Loucy (cell line): ENCODE measurements around the gene CPZ.

ENCODE experiments used
- H2AFZ ChIP-seq: fragments of 200-600 bp; sonication (generic); 2 replicates; pipeline ENCODE4 v1.6.0; 2016; ENCODE audit warnings: antibody characterized with exemption, mild to moderate bottlenecking, low read length, moderate library complexity
- H3F3A ChIP-seq: fragments of 200-600 bp; 2 replicates; pipeline ENCODE4 v1.6.0; 2016; ENCODE audit warnings: antibody characterized with exemption, low read depth, mild to moderate bottlenecking
- H3K27me3 ChIP-seq: fragments of 200-600 bp; sonication (generic); 2 replicates; pipeline ENCODE4 v1.6.1; 2014; ENCODE audit warnings: low read length, mild to moderate bottlenecking; ENCODE audit not compliant: insufficient read depth, poor library complexity, severe bottlenecking
- H3K36me3 ChIP-seq: fragments of 200-600 bp; sonication (generic); 2 replicates; pipeline ENCODE4 v1.6.1; 2016; ENCODE audit warnings: low read length; ENCODE audit not compliant: insufficient read depth
- H3K4me1 ChIP-seq: fragments of 200-600 bp; sonication (generic); 2 replicates; pipeline ENCODE4 v1.5.1; 2014; ENCODE audit warnings: low read length, mild to moderate bottlenecking; ENCODE audit not compliant: insufficient read depth, poor library complexity, severe bottlenecking
- H3K4me2 ChIP-seq: fragments of 200-600 bp; sonication (generic); 2 replicates; pipeline ENCODE4 v1.6.0; 2014; ENCODE audit warnings: antibody characterized with exemption, low read length, low read depth, mild to moderate bottlenecking; ENCODE audit not compliant: poor library complexity, severe bottlenecking
- H3K4me3 ChIP-seq: fragments of 200-600 bp; sonication (generic); 2 replicates; pipeline ENCODE4 v1.5.1; 2014; ENCODE audit warnings: low read length, mild to moderate bottlenecking, mixed read lengths; ENCODE audit not compliant: poor library complexity, severe bottlenecking
- H3K79me2 ChIP-seq: fragments of 200-600 bp; sonication (generic); 2 replicates; pipeline ENCODE4 v1.6.1; 2014; ENCODE audit warnings: low read length; ENCODE audit not compliant: insufficient read depth
- H3K9ac ChIP-seq: fragments of 200-600 bp; sonication (generic); 2 replicates; pipeline ENCODE4 v1.6.0; 2014; ENCODE audit warnings: mild to moderate bottlenecking, low read depth, low read length, moderate library complexity; ENCODE audit not compliant: poor library complexity, severe bottlenecking
- H3K9me2 ChIP-seq: fragments of 200-600 bp; sonication (generic); replicated peaks from 2 replicates; pipeline ENCODE4 v1.6.1; 2016; ENCODE audit warnings: low read depth, low read length, mixed read lengths
- H3K9me3 ChIP-seq: fragments of 200-600 bp; sonication (generic); 2 replicates; pipeline ENCODE4 v1.6.1; 2014; ENCODE audit warnings: mild to moderate bottlenecking, antibody characterized with exemption, low read length, low read depth; ENCODE audit not compliant: insufficient read depth
- H4K20me1 ChIP-seq: fragments of 200-600 bp; sonication (generic); 2 replicates; pipeline ENCODE4 v1.6.0; 2014; ENCODE audit warnings: antibody characterized with exemption, low read length, mild to moderate bottlenecking; ENCODE audit not compliant: insufficient read depth, poor library complexity, severe bottlenecking
- CTCF ChIP-seq: fragments of 200-600 bp; sonication (generic); conservative IDR thresholded peaks from 2 replicates; pipeline ENCODE4 v1.5.1; 2014; ENCODE audit warnings: mild to moderate bottlenecking, antibody characterized with exemption, low read length
- EZH2phosphoT487 ChIP-seq: fragments of 200-600 bp; IDR thresholded peaks from 2 replicates; pipeline ENCODE4 v1.6.1; 2018; ENCODE audit warnings: antibody characterized with exemption, mild to moderate bottlenecking, moderate library complexity, borderline replicate concordance

Gene CPZ

GRCh38 chr4:8597319-8597718 lies 4.8 kb downstream of the CPZ start:
- H3K4me2 ChIP-seq, result no peak overlapping the region
- H3K9me3 ChIP-seq, result no peaks in the 10 kb centered on the region; the same call in 1 of the 2 replicates
- no peaks in the 10 kb centered on the region for H3K36me3 ChIP-seq
- H3K9me2 ChIP-seq, result no peaks in the 10 kb centered on the region
- H3K27me3 ChIP-seq, result no peaks in the 10 kb centered on the region
- no peaks in the 10 kb centered on the region for H4K20me1 ChIP-seq
- H2AFZ ChIP-seq, result no peak overlapping the region
- no peaks in the 10 kb centered on the region for H3K79me2 ChIP-seq
- no peaks in the 10 kb centered on the region for H3K4me1 ChIP-seq
- no peak overlapping the region for H3K9ac ChIP-seq
- no peak overlapping the region for H3K4me3 ChIP-seq
- TF ChIP-seq EZH2phosphoT487 (no peak), CTCF (no peak)
- H3F3A ChIP-seq, result no peaks in the 10 kb centered on the region

GRCh38 chr4:8597791-8598190 lies 5.2 kb downstream of the CPZ start:
- H3K9me3 ChIP-seq, result no peaks in the 10 kb centered on the region; the same call in 1 of the 2 replicates
- H3K36me3 ChIP-seq, result no peaks in the 10 kb centered on the region
- no peak for TF ChIP-seq EZH2phosphoT487
- no peak for TF ChIP-seq CTCF
- H3K27me3 ChIP-seq, result no peaks in the 10 kb centered on the region
- H3K4me3 ChIP-seq, result no peak overlapping the region
- no peak overlapping the region for H3K9ac ChIP-seq
- no peaks in the 10 kb centered on the region for H3K4me1 ChIP-seq
- no peaks in the 10 kb centered on the region for H3K9me2 ChIP-seq
- no peaks in the 10 kb centered on the region for H3F3A ChIP-seq
- H3K4me2 ChIP-seq, result no peak overlapping the region
- H2AFZ ChIP-seq, result no peak overlapping the region
- no peaks in the 10 kb centered on the region for H4K20me1 ChIP-seq
- H3K79me2 ChIP-seq, result no peaks in the 10 kb centered on the region

- no peaks in the 10 kb centered on the region for H4K20me1 ChIP-seq
- no peaks in the 10 kb centered on the region for H3F3A ChIP-seq
- no peaks in the 10 kb centered on the region for H3K36me3 ChIP-seq
- no peaks in the 10 kb centered on the region for H3K9me2 ChIP-seq
- H2AFZ ChIP-seq, result no peak overlapping the region
- H3K27me3 ChIP-seq, result no peaks in the 10 kb centered on the region
- no peaks in the 10 kb centered on the region for H3K4me1 ChIP-seq
- H3K9me3 ChIP-seq, result no peaks in the 10 kb centered on the region; the same call in 1 of the 2 replicates
- H3K4me2 ChIP-seq, result no peak overlapping the region
- no peak overlapping the region for H3K4me3 ChIP-seq
- no peak overlapping the region for H3K9ac ChIP-seq
- no peak for TF ChIP-seq CTCF
- no peak for TF ChIP-seq EZH2phosphoT487
- no peaks in the 10 kb centered on the region for H3K79me2 ChIP-seq
Measured at GRCh38 chr4:8598391-8599090, 6.0 kb downstream of the CPZ start.
